ENCODE measurements around the gene ARID1A.
"Not testable (repeated sequence)": the region's sequence is repeated elsewhere in the genome, so short reads cannot be mapped to it uniquely, and the experiment has no call there.

DNA sequence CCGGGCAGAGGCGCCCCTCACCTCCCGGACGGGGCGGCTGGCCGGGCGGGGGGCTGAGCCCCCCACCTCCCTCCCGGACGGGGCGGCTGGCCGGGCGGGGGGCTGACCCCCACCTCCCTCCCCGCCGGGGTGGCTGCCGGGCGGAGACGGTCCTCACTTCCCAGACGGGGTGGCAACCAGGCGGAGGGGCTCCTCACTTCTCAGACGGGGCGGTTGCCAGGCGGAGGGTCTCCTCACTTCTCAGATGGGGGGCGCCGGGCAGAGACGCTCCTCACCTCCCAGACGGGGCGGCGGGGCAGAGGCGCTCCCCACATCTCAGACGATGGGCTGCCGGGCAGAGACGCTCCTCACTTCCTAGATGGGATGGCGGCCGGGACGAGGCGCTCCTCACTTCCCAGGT lies 108.1 kb downstream of the ARID1A start:
- not testable (repeated sequence) for TF ChIP-seq CTCF (IDR thresholded peaks at IDR 0.05); EP300 (IDR thresholded peaks at IDR 0.05; ENCODE audit: low read depth); POLR2AphosphoS5 (IDR thresholded peaks at IDR 0.05)
